Neural progenitor cell (in vitro differentiated cells): Measurements from ENCODE around the gene GMDS. TPM values are rescaled to one million over a fixed set of nuclear protein-coding genes. Genes with fewer than 3 reads are reported as not detected.
A peak's percentile ranks its signal among the peaks of the same experiment; 100 is the strongest.

Experiments used
- DNase-seq: peaks from one replicate; pipeline ENCODE4 v3.0.0-alpha.2; 2016; ENCODE audit warnings: low spot score
- H2AFZ ChIP-seq: fragments of 200-600 bp; sonication (generic); replicated peaks from 2 replicates; pipeline ENCODE4 v1.6.1; 2016; ENCODE audit warnings: antibody characterized with exemption
- H3F3A ChIP-seq: fragments of 200-600 bp; sonication (generic); 2 replicates; pipeline ENCODE4 v1.6.1; 2016; ENCODE audit warnings: antibody characterized with exemption, low read depth
- H3K27ac ChIP-seq: fragments of 200-600 bp; sonication (generic); 2 replicates; pipeline ENCODE4 v1.5.1; 2016; ENCODE audit warnings: mild to moderate bottlenecking
- H3K27me3 ChIP-seq: fragments of 200-600 bp; sonication (generic); 2 replicates; pipeline ENCODE4 v1.6.1; 2016; ENCODE audit warnings: mild to moderate bottlenecking, moderate library complexity
- H3K36me3 ChIP-seq: fragments of 200-600 bp; sonication (generic); 2 replicates; pipeline ENCODE4 v1.5.1; 2016
- H3K4me1 ChIP-seq: fragments of 200-600 bp; sonication (generic); 2 replicates; pipeline ENCODE4 v1.6.1; 2016; ENCODE audit warnings: mixed run types
- H3K4me2 ChIP-seq: fragments of 200-600 bp; sonication (generic); 2 replicates; pipeline ENCODE4 v1.6.1; 2016
- H3K4me3 ChIP-seq: fragments of 200-600 bp; sonication (generic); 2 replicates; pipeline ENCODE4 v1.5.1; 2016
- H3K79me2 ChIP-seq: fragments of 200-600 bp; sonication (generic); 2 replicates; pipeline ENCODE4 v1.6.1; 2016; ENCODE audit warnings: low read depth
- H3K9ac ChIP-seq: fragments of 200-600 bp; sonication (generic); 2 replicates; pipeline ENCODE4 v1.6.1; 2016
- H3K9me3 ChIP-seq: fragments of 200-600 bp; sonication (generic); 2 replicates; pipeline ENCODE4 v1.5.1; 2016; ENCODE audit warnings: low read depth
- H4K20me1 ChIP-seq: fragments of 200-600 bp; sonication (generic); 2 replicates; pipeline ENCODE4 v1.6.1; 2016; ENCODE audit warnings: low read depth
- H3K27ac Mint-ChIP-seq: 3 replicates; pipeline ENCODE4 v1.8.0; 2021; ENCODE audit warnings: mixed read lengths
- H3K27me3 Mint-ChIP-seq: 2 replicates; pipeline ENCODE4 v1.8.0; 2022; ENCODE audit warnings: low read depth, mild to moderate bottlenecking, inconsistent platforms, moderate library complexity, mixed read lengths; ENCODE audit not compliant: insufficient read depth
- H3K36me3 Mint-ChIP-seq: 3 replicates; pipeline ENCODE4 v1.8.0; 2021; ENCODE audit warnings: mixed read lengths
- H3K4me1 Mint-ChIP-seq: 3 replicates; pipeline ENCODE4 v1.8.0; 2021; ENCODE audit warnings: mixed read lengths
- H3K4me3 Mint-ChIP-seq: 3 replicates; pipeline ENCODE4 v1.8.0; 2021; ENCODE audit warnings: mild to moderate bottlenecking, moderate library complexity, mixed read lengths
- H3K9me3 Mint-ChIP-seq: 3 replicates; pipeline ENCODE4 v1.8.0; 2020; ENCODE audit warnings: mixed read lengths
- CTCF ChIP-seq: fragments of 200-600 bp; sonication (generic); IDR thresholded peaks from 2 replicates; pipeline ENCODE4 v1.5.1; 2017; ENCODE audit warnings: antibody characterized with exemption, mild to moderate bottlenecking
- EZH2 ChIP-seq: fragments of 200-600 bp; sonication (generic); IDR thresholded peaks from 2 replicates; pipeline ENCODE4 v1.6.1; 2017; ENCODE audit warnings: antibody characterized with exemption, mild to moderate bottlenecking, moderate library complexity
- EZH2phosphoT487 ChIP-seq: fragments of 200-600 bp; sonication (generic); IDR thresholded peaks from 2 replicates; pipeline ENCODE4 v1.6.1; 2017; ENCODE audit warnings: antibody characterized with exemption
- total RNA-seq: library from RNA; depleted of rRNA; stranded (reverse); fragments of >200 nt; gene quantifications from 2 replicates; pipeline ENCODE4 v1.2.3, GENCODE V29; 2015; ENCODE audit warnings: low replicate concordance

Gene GMDS
- total RNA-seq, 1 donor from 2014 or later = 22.6 TPM

GRCh38 chr6:1906609-1907008, 338.8 kb downstream of the GMDS start:
- Histone ChIP-seq H3K36me3 (no peaks in the 10 kb centered on the region), H3K9ac (no peak overlapping the region), H3F3A (peaks cover 21% of the 10 kb centered on the region), H2AFZ (peak overlapping the region; percentile 50), H4K20me1 (no peaks in the 10 kb centered on the region), H3K4me2 (no peak overlapping the region), H3K4me1 (peaks cover 40% of the 10 kb centered on the region), H3K27ac (no peak overlapping the region), H3K27me3 (no peaks in the 10 kb centered on the region), H3K4me3 (no peak overlapping the region), H3K79me2 (no peaks in the 10 kb centered on the region), H3K9me3 (no peaks in the 10 kb centered on the region)
- Mint-ChIP-seq H3K27me3 (no peaks in the 10 kb centered on the region), H3K4me3 (no peak overlapping the region), H3K36me3 (no peaks in the 10 kb centered on the region), H3K27ac (no peak overlapping the region), H3K9me3 (no peaks in the 10 kb centered on the region), H3K4me1 (peaks cover 25% of the 10 kb centered on the region)
- DNase-seq = peak; percentile 16
- TF ChIP-seq EZH2 = no peak
- TF ChIP-seq CTCF = no peak
- no peak for TF ChIP-seq EZH2phosphoT487

GRCh38 chr6:1906014-1906413, 339.4 kb downstream of the GMDS start:
- no peak overlapping the region for H3K9ac ChIP-seq
- no peak for TF ChIP-seq EZH2phosphoT487
- no peak for TF ChIP-seq CTCF
- TF ChIP-seq EZH2 = no peak
- Mint-ChIP-seq H3K27me3 (no peaks in the 10 kb centered on the region), H3K27ac (no peak overlapping the region), H3K36me3 (no peaks in the 10 kb centered on the region), H3K4me1 (peaks cover 25% of the 10 kb centered on the region), H3K9me3 (no peaks in the 10 kb centered on the region), H3K4me3 (no peak overlapping the region)
- no peak overlapping the region for H3K4me3 ChIP-seq
- H3K9me3 ChIP-seq = no peaks in the 10 kb centered on the region
- H3K4me1 ChIP-seq = peaks cover 40% of the 10 kb centered on the region
- DNase-seq = no peak
- H3K79me2 ChIP-seq = no peaks in the 10 kb centered on the region
- H3K27ac ChIP-seq = no peak overlapping the region
- no peaks in the 10 kb centered on the region for H3K27me3 ChIP-seq
- no peaks in the 10 kb centered on the region for H3K36me3 ChIP-seq
- H3K4me2 ChIP-seq = no peak overlapping the region
- no peaks in the 10 kb centered on the region for H4K20me1 ChIP-seq
- peaks cover 21% of the 10 kb centered on the region for H3F3A ChIP-seq
- no peak overlapping the region for H2AFZ ChIP-seq

GRCh38 chr6:1904898-1905297, 340.5 kb downstream of the GMDS start:
- Histone ChIP-seq H3K4me1 (peaks cover 40% of the 10 kb centered on the region), H3K4me2 (no peak overlapping the region), H3K4me3 (no peak overlapping the region), H4K20me1 (no peaks in the 10 kb centered on the region), H3K9ac (no peak overlapping the region), H3F3A (peaks cover 21% of the 10 kb centered on the region), H2AFZ (no peak overlapping the region), H3K79me2 (no peaks in the 10 kb centered on the region), H3K9me3 (no peaks in the 10 kb centered on the region), H3K36me3 (no peaks in the 10 kb centered on the region), H3K27ac (no peak overlapping the region), H3K27me3 (no peaks in the 10 kb centered on the region)
- no peak for DNase-seq
- H3K9me3 Mint-ChIP-seq = no peaks in the 10 kb centered on the region
- no peaks in the 10 kb centered on the region for H3K27me3 Mint-ChIP-seq
- TF ChIP-seq EZH2phosphoT487 (no peak), EZH2 (no peak), CTCF (no peak)
- no peak overlapping the region for H3K4me3 Mint-ChIP-seq
- no peaks in the 10 kb centered on the region for H3K36me3 Mint-ChIP-seq
- H3K27ac Mint-ChIP-seq = no peak overlapping the region
- H3K4me1 Mint-ChIP-seq = peaks cover 25% of the 10 kb centered on the region
